Measurements from ENCODE around the gene SETD7. TPM values are rescaled to one million over a fixed set of nuclear protein-coding genes. Genes with fewer than 3 reads are reported as not detected.
"Not testable (repeated sequence)": the region's sequence is repeated elsewhere in the genome, so short reads cannot be mapped to it uniquely, and the experiment has no call there.

SETD7 gene
- total RNA-seq, 1 donor from 2014 or later, result 79.9 TPM

DNA sequence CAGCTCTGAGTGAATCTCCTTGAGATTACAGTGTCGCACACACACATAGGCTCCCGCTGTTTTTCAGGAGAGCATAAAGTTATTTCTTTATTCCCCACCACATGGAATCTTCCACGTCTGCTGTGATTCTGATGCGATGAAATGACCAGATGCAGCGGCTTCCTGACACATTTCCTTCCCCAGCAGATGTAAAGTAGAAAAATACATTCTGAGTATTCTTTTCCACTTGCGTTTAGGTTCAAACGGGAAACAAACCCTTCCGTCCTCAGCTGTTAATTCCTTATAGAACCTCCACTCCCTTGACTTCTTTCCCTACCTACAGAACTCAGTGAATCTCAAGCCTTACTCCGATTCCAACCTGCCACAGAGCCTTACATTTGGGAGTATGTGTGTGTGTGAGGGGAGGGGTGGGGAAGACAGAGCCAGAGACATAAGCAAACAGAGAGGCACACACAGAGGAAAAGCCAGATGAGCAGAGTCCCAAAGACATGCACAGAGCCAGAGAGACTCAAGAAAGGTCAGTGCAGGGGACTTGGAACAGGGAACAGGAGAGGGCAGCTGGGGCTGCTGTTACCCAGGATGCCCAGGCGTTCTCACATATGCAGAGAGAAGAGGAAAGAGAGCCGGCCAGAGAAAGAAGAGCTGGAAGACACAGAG lies 47.3 kb downstream of the SETD7 start:
- DNase-seq, result no peak

DNA sequence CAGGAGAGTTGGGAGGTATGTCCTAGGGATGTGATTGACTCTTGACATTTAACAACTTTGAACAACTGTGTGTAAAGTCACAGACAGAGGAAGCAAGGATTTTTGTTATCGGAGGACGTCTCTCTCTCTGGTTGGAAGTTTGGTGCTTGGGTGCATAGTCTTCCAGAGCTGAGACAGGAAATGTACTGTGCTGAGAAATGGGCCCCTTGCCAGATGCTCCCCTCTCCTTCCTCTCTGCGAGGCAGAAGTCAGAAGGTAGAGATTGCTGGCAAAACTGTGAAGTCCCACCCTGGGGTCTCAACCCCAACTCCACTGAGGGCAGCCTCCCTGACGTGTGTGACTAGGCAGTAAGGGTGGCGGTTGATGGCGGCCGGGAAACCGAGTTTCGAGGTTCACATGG lies 49.2 kb downstream of the SETD7 start:
- no peak for DNase-seq

- no peak for DNase-seq
These were observed 52.3 kb downstream of the SETD7 start for GRCh38 chr4:139503622-139504166.

- DNase-seq, result no peak
These were observed 53.8 kb downstream of the SETD7 start for GRCh38 chr4:139501927-139502899.

- no peak for DNase-seq
These were observed 54.5 kb downstream of the SETD7 start for GRCh38 chr4:139501527-139501926.

DNA sequence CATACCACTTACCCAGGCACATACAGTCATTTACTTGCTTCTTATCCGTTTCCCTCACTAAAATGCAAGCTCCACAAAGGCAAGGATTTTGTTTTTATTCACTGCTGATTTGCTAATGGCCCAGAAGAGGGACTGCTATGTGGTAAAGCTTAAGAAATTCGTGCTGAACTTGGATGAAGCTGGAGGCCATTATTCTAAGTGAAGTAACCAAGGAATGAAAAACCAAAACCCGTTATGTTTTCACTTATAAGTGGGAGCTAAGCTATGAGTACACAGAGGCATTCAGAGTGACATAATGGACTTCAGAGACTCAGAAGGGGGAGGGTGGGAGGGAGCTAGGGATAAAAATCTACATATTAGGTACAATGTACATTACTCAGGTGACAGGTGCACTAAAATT lies 54.9 kb downstream of the SETD7 start:
- DNase-seq, result no peak

GRCh38 chr4:139499186-139499585 lies 56.8 kb downstream of the SETD7 start:
- DNase-seq, result no peak

- no peak for DNase-seq
These were observed 62.8 kb downstream of the SETD7 start for GRCh38 chr4:139493176-139493575.

DNA sequence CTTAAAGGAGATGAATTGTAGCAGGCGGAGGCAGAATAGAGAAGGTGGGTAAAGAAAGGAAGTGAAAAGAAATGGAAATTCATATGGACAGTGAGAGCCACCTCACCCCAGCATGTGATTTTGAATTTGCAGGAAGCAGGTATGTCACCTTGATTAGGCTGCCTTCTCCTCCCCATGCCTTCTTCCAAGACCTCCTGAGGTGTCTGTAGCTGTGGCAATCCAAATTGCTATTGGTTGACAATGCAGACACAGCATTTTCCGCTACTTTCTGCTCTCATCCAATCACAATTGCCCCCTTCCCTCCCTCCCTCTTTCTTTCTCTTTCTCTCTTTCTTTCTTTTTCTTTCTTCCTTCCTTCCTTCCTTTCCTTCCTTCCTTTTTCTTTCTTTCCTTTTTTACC lies 63.6 kb downstream of the SETD7 start:
- no peak for DNase-seq

DNA sequence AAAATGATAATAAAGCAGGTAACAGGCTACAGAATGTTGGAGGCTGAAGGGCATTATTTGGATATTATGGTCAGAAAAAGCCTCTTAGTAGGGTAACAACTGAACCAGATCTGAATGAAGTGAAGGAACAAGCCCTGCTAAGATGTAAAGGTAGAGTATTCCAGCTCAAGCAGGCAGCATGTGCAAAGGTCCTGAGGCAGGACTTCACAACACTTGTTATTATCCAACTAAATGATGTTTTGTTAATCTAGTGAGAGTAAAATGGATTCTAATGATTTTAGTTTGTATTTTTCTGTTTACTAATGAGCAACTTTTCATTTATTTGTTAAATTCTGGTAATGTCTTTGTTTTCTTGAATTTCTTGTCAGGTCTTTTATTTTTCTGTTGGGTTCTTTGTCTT lies 66.4 kb downstream of the SETD7 start:
- no peak for DNase-seq

DNA sequence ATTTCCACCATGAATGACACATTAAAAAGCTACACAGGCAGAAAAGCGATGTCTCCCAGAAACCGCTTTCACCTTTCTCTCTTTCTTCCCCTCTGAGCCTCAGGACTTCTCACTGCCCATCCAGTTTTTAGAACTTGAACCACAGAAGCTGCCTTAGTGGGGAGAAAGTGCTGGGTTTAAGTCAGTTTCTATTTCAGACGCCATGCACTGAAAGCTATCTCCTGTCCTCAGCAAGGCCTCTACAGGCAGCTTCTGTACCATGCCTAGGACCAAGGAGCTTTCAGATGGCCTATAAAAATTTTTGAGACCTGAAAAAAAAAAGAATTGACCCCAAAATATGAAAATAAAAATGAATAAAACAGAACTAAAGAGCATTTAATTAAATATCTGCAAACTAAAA lies 67.6 kb downstream of the SETD7 start:
- DNase-seq, result no peak

GRCh38 chr4:139484783-139485311 lies 71.2 kb downstream of the SETD7 start:
- DNase-seq, result no peak

DNA sequence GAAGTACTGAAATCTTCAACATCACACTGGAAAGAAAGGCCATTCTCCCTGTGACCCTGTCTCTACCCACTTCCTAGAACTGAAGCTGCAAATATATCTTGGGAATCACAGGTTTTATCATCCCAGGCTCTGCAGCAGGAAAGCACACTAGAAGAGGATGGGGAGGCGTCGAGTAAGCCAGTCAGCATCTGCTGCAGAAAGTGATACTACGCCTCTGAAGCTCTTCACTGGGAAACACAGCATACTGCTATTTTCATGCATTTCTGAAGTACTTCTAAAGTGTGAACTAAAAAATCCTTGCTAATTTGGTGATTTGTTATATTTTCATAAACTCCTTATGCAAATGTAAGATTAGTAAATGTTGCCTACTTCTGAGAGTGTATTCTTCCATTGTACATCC lies 73.0 kb downstream of the SETD7 start:
- no peak for DNase-seq

- DNase-seq, result no peak
These were observed 74.6 kb downstream of the SETD7 start for GRCh38 chr4:139481465-139481864.

DNA sequence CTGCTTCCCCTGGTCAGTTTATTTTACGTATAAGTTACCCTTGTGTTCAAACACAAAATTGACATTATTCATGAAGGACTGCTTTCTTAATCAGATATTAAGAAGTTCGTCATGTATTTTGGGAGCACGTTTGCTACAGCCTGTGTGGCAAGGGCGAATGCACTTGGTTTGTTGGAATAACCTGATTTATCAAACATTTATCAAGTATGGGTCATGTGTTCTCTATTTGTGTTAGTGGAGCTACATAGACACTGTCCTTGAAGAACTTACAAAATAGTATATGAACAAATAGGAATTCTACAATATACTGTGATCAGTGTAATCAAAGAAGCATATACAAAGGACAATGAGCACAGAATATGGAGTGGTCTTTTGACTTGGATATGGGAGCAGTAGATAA lies 79.7 kb downstream of the SETD7 start:
- DNase-seq, result no peak

- DNase-seq, result no peak
These were observed 83.2 kb downstream of the SETD7 start for GRCh38 chr4:139472852-139473251.

DNA sequence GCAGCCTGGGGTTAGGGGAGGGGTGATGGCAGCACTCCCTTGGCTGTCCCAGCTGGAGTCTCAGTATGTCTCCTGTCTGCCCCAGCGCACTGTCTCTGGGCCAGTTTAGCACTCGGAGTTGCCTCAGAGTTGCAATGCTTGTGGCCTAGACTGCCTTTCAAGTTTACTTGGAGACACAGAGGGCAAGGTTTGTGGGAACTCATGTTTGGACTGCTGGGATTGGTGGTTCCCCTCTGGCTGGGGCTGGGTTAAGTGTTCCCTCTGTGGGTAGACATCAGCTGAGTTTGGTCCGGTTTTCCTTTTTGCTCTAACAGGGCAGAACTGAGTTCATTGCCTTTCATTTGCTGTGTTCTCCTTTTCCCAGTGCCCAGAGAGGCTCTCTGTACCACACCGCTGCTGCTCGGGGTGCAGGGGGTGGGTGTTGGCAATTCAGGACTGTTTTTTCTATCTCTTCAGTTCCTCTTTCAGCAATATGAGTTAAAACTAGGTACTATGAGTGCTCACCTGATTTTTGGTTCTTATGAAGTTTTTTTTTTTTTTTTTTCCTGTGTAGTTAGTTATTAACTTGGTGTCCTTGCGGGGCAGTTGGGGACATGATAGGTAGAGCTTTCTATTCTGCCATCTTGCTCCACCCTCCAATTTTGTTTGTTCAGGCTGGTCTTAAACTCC lies 84.9 kb downstream of the SETD7 start:
- DNase-seq, result no peak

DNA sequence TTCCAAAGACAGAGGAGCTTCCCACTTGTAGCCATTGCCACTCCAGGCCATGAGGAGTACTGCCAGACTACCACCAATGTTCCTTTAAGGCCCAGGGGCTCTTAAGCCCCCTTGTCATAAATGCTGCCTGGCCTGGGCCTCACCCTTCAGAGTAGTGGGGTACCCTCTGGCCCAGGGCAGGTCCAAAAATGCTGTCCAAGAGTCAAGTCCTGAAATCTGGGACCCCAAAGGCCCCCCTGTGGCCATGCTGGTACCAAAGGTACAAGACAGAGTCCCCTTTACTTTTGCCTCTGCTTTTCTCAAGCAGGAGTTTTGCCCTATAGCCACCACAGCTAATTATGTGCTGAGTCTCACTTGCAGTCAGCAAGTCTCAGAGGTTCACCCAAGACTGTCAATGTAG lies 85.7 kb downstream of the SETD7 start:
- no peak for DNase-seq

DNA sequence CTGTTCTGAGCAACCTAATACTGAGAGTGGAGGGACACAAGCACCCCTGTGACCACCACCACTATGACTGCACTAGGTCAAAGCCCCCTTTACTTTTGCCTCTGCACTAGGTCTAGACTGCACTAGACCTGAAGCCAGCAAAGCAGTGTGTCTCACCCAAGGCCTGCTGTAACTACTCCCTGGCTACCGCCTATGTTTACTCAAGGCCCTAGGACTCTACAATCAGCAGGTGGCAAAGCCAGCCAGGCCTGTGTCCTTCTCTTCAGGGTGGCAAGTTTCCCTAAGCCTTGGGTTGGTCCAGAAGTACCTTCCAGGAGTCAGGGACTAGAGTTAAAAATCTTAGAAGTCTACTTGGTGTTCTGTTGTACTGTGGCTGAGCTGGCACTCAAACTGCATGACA lies 86.2 kb downstream of the SETD7 start:
- no peak for DNase-seq

- DNase-seq, result no peak
These were observed 86.8 kb downstream of the SETD7 start for GRCh38 chr4:139469216-139469615.

DNA sequence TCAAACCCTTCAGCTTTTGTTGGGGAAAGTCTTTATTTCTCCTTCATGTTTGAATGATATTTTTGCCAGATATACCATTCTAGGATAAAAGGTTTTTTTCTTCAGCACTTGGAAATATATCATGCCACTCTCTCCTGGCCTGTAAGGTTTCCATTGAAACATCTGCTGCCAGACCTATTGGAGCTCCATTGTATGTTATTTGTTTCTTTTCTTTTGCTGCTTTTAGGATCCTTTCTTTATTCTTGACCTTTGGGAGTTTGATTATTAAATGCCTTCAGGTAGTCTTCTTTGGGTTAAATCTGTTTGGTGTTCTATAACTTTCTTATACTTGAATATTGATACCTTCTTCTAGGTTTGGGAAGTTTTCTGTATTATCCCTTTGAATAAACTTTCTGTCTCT lies 87.3 kb downstream of the SETD7 start:
- DNase-seq, result not testable (repeated sequence)

GRCh38 chr4:139465922-139466321 lies 90.1 kb downstream of the SETD7 start:
- no peak for DNase-seq

DNA sequence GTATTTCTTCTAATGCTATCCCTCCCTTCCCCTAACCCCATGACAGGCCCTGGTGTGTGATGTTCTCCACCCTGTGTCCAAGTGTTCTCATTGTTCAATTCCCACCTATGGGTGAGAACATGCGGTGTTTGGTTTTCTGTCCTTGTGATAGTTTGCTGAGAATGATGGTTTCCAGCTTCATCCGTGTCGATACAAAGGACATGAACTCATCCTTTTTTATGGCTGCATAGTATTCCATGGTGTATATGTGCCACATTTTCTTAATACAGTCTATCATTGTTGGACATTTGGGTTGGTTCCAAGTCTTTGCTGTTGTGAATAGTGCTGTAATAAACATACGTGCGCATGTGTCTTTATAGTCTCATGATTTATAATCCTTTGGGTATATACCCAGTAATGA lies 91.5 kb downstream of the SETD7 start:
- DNase-seq, result not testable (repeated sequence)

Measured in tongue (tissue), 2 donors.